HG02571 (cell line): Measurements from ENCODE around the gene STK4.

ENCODE experiments used
- ATAC-seq: cut with Tn5 transposase; IDR thresholded peaks from one replicate; pipeline ENCODE4 v1.9.1; 2021; ENCODE audit warnings: mild to moderate bottlenecking, moderate library complexity; ENCODE audit not compliant: unreplicated experiment

The STK4 gene

GRCh38 chr20:44952731-44953130, 13.6 kb upstream of the STK4 start:
- no peak for ATAC-seq

GRCh38 chr20:44954211-44954610, 12.1 kb upstream of the STK4 start:
- ATAC-seq: no peak

- no peak for ATAC-seq
Measured at GRCh38 chr20:44955270-44955669, 11.0 kb upstream of the STK4 start.

GRCh38 chr20:44956410-44956809, 9.9 kb upstream of the STK4 start:
- ATAC-seq: no peak

DNA sequence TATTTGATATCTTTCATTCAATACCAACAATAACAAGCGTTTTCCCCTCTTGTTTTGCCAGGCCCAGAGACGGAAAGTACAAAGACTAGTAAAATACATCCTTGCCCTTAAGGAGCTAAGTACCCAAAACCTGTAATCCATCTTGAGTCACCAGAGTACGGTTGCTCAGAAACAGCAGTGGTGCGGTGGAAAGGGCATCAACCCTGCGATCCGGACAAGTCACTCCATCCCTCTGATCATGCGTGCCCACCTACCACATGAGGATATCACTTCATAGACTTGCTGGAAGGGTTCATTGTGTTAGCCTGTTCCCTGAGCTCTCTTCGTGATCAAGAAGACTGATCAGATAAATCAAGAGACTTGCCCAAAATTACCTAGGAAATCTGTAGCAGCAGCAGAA, 8.0 kb upstream of the STK4 start:
- ATAC-seq: no peak

GRCh38 chr20:44959082-44959637, 7.2 kb upstream of the STK4 start:
- ATAC-seq: no peak

GRCh38 chr20:44959638-44960102, 6.6 kb upstream of the STK4 start:
- no peak for ATAC-seq

DNA sequence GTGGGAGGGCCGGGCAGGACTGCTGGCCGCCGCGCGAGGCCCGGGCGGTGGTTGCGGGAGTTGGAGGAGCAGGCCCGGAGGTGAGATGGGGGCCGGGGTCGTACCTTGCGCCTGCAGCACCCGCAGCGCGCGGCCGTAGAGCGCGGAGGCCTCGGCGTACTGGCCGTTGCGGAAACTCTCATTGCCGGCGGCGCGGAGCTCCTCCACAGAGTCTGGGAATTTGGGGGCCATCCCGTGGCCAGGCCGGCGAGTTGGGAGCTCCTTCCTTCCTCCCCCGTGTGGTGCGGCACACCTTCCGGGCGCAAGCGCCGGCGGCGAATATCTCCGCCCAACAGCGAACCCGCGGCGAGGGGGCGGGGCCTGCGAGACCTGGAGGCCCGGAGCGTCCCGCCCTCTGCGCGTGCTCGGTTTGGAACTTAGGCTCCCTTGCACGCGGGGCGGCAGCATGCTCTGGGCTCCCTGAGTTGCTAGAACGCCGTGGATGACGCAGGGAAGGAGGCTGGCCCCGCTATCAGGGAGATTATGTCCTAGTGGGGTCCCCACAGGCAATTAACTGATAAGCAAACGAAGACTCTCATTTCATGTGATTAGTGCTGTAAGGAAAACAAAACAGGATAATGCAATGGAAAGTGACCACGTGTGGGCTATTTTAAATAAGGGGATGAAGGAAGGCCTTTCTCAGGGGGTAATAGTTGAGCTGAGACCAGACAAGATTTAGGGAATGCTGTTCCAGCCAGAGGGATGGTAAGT, 6.0 kb upstream of the STK4 start, which contains the start of gene TOMM34:
Gene TOMM34 (minus strand): TSS at position 295 of the 750 bp plus-strand sequence. CDS start 64 bp downstream, at position 231.
- peak; percentile 78 for ATAC-seq

- no peak for ATAC-seq
Measured at GRCh38 chr20:44961011-44961869, 5.1 kb upstream of the STK4 start.

GRCh38 chr20:44961870-44962267, 4.4 kb upstream of the STK4 start:
- no peak for ATAC-seq

GRCh38 chr20:44962483-44962882, 3.8 kb upstream of the STK4 start:
- no peak for ATAC-seq

DNA sequence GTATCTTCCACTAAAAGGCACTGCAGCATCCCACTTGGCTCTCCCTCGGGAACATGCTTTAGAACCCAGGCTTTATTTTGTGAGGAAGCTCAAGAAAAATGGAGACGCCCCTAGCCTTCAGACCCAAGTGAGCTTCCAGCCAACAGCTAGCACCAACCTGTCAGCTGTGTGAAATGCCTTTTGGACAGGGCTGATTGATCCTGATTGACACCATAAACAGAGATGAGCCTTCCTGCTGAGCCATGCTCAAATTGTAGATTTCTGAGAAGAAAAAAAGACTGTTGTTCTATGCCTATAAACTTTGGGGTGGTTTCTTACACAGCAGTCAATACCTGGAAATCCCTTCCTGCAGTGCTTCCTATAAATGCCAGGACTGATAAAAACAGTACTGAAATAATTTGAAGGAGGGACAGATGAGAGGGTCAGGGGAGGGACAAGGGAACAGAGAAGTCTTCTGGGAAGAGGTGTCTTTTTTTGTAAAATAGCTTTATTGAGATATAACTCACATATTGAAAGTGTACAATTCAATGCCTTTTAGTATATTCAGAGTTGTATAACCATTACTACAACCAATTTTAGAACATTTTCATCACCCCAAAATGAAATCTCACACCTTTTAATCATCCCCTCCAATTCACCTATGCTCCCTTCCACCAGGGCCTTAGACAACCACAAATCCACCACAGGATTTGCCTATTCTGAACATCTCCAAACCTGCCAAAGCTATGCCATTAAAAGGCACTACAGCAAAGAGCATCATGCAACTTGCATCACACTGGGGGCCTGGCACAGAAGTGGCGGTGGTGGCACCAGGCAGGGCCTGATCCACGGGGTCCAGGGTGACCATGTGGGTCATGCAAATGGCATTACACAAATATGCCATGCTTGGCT, 2.7 kb upstream of the STK4 start:
- ATAC-seq: no peak

GRCh38 chr20:44965651-44966029, 672 bp upstream of the STK4 start:
- no peak for ATAC-seq

DNA sequence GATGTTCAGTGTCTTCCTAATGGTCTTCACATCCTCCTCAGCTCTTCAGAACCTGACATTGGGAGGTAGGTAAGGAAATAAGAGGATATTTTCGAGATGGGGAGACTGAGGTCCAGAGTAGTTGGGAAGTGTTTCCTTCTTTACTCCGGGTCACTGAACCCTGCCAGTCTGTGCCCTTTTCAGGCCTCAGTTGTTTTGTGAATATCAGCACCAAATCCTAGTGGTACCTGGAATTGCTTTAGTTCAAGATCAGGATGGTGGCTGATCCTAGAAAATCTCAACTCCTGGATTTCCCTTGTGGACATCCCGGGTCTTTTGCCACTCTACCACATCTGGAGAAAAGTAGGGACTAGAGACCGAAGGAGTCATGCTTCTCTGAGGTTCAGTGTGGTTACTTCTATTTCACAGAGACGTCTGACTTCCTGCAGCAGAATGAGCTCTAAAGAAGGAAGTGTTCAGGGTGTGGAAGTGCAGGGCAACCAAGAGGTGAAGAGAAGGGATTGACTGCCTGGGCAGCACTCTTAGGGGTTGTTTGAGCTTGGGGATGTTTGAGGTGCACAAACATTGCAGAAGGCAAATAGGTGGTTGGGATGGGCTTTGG, 995 bp downstream of the STK4 start:
- ATAC-seq: no peak

DNA sequence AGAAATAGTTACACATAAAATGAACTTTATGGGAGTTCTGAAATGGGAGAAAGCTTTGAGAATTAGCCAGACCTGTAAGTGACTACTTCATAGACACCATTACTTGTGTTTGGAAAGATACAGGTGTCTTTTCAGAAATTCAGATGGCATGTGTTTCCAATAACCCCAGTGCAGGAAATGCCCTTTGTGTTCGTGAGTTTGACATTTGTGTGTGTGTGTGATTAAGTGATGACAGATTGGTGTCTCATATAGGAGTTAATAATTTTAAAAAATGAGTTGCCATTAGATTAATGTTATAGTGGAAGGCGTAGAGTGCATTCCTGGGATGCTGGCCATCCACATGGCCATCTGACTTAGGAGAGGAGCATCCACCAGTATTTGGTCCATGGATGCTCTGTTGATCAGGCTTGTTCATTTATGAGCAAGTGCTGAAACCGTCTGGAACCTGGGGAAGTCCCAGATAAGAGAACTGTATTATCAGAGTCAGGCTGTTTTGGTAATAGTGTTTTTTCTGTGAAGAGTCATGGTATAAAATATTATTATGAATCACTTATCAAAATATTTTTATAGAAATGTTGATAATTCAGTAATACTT, 3.1 kb downstream of the STK4 start:
- no peak for ATAC-seq

DNA sequence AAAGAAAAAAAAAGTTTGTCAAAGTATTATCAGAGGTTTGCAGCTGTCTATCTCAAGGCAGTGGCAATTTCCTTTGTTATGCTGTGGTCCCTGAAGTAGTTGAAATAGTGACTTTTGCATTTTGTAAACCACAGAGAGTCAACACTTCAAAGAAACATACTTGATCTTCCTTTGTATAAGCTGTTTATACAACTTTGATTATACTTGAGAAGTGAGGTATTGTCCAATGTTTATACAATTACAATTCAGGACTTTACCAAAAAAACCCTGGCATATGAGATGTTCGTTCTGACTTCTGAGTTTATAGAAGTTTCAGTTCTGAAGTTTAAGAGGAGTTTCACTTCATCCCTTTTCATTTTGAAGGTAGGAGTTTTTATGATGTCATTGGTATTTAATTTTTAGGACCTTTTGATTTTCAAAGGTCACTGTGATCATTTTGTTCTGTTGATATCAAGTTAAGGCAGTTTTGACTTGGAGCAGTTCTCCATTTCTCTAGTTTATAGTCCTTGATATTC, 4.0 kb downstream of the STK4 start:
- no peak for ATAC-seq

- no peak for ATAC-seq
Measured at GRCh38 chr20:44973053-44973452, 6.7 kb downstream of the STK4 start.

DNA sequence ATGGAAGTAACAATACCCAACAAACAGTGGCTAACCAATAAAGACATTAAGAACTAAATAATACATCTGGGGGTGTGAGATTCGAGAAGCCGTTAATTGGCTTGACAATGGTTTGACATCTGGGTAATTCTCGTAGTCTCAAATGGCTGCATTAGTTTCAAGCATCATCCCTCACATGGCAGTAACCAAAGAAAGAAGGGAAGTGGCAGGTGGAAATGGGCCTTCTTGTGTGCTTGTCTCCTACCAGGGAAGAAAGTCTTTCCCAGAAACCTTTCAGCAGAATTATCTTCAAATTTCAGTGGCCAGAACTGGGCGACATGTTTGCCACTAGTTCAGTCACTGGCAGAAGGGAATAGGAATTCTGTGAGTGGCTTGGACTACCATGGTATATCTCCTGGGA, 10.4 kb downstream of the STK4 start:
- ATAC-seq: no peak

- ATAC-seq: peak; percentile 82
Measured at GRCh38 chr20:44979090-44979621, 12.8 kb downstream of the STK4 start.
